DMS 273 treated with DMSO at 0.1 percent for 48 hours (cell line): ENCODE measurements around the gene CALN1.

Source experiments
- DNase-seq: peaks from one replicate; lab custom pipeline; 2025; lab: John Stamatoyannopoulos, UW

CALN1 gene

DNA sequence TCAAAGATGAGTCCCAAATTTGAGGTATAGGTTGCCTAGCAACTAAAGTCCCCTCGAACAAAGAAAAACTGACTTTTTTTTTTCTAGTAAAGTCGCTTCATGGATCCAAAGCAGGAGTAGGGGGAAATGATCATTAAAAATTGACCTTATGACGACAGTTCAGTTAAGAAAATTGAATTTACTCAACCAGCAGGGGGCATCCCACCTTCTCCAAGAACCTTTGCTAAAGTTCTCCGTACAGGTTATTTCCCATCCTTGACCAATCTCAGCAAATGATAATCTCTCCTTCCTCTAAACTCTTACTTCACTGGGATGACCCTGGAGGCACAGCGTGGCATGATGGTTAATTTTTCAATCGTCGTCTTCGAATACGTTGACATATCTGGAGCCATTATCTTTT, 228.3 kb downstream of the CALN1 start:
- DNase-seq, result no peak

DNA sequence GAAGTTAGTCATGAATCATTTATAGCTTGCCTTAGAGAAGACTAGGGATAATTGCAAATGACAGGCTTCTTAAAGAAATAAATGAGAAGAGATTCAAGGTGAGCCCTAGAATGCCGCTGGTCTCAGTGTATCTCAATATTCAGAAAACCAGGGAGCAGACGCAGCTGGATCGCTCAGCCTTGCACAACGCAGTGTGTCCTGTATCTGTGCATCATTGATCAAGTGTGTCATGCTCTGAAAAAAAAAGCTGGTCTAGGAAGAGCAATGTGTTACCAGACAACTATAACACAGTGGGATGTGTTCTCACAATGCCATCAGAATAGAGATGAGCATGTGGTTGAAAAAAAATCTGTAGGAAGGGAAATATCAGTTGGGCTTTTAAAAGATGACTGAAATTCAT, 230.1 kb downstream of the CALN1 start:
- no peak for DNase-seq

DNA sequence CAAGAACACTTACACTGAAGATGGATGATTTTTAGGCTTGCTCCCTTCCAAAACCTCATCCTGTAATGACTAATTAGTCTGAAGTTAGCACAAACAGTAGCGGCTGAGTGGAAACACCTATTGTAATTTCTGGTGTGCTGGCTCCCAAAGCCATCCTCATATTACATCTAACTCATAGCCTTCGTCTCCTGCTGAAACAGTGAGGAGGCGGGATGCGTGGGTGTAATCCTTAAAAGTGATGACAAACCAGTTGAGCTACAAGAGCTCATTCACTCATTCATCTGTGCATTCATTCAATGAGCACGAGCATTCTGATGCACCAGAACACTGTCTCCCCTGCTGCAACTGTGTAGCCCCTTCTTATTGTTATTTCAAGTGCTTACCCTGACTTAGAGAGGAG, 235.3 kb downstream of the CALN1 start:
- no peak for DNase-seq

DNA sequence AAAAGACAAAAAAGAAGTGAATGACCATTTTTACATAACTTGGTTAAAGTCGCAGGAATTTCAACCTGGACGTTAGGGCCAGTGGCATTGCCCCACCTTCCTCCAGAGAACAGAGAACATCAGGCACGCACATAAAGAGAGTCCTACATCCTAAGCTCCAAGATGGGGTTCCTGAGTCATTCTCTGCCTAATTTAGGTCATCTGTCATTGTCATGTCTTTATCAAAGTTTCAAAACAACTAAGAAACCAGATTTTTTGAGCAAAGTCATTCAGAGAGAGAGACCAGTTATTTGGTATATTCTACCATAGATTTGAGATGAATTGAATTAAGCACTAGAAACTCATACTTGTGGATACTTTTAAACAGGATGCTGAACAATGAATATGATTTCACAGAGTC, 241.7 kb downstream of the CALN1 start:
- DNase-seq, result no peak

DNA sequence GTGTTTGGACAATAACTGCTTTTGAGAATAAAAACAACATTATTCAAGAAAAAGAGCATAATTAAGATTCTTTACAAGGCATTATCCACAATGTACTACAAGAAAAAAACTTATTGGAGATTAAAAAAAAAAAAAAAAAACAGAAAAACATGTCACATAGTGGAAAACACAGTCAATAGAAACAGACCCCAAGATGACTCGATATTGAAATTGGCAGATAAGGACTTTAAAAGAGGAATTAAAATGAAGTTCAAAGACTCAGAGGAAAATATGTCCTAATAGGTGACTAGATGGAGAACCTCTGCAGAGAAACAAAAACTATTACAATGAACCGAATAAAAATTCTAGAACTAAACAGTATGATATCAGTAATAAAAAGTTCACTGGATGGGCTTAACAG, 248.9 kb downstream of the CALN1 start:
- DNase-seq, result no peak

DNA sequence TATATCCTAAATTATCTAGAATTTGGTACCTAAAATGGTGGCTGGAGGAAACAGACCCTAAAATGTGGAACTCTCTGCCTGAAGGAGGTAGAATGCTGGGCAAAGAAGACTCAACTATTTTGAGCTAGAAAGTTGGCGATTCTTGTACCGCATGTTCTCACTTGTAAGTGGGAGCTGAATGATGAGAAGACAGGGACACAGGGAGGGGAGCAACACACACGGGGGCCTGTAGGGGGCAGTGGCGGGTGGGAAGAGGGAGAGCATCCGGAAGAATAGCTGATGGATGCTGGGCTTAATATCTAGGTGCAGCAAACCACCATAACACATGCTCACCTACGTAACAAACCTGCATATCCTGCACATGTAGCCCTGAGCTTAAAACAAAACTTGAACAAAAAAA, 250.6 kb downstream of the CALN1 start:
- DNase-seq, result no peak

DNA sequence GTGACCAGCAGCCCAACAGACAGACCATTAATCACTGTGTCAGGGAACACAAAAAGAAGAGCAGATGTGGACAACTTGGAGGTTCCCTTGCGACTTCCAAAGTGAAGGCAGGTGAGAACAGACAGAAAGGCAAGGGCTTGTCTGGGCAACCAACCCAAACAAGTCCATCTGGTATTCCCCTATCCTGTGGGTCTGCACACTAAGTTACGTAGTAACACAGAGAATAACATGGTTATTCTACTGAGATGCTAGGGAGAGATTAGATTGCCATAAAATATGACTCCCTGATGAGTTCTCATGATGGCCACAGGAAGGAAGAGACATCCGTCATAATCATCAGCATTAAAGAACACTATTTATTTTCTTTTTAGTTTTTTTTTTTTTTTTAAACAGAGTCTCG, 252.2 kb downstream of the CALN1 start:
- DNase-seq, result peak; percentile 93

DNA sequence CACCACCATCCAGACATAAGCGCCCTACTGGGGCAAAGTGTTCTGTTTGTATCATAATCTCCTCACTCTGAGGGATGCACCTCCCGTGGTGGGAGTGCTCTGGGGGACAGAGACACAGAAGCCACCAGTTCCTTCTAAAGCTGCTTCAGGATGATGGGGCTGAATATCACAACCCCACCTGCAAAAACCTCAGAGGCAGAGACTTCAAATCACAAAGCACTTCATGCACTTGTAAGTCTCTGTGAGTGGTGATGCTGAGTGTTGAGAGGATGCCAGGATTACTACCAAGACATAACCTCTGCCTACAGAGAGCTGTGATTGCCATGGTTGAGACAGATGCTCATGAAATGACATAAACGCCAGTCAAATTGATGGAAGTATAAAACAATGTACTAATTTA, 255.5 kb downstream of the CALN1 start:
- DNase-seq, result no peak

DNA sequence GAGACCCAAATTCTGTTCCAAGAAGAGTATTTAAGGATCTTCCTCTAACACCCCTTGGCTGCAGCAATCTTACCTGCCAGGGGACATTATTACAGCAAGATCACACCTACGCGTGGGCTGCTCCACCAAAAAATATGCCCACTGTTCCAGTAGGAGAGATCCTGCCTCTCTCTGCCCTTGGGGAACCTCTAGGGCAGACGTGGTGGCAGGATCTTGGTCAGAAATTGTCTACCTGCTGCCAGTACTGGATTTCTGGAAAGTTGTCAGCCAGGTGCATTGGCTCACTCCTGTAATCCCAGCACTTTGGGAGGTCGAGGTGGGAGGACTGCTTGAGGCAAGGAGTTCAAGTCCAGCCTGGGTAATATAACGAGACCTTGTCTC, 259.0 kb downstream of the CALN1 start:
- no peak for DNase-seq

DNA sequence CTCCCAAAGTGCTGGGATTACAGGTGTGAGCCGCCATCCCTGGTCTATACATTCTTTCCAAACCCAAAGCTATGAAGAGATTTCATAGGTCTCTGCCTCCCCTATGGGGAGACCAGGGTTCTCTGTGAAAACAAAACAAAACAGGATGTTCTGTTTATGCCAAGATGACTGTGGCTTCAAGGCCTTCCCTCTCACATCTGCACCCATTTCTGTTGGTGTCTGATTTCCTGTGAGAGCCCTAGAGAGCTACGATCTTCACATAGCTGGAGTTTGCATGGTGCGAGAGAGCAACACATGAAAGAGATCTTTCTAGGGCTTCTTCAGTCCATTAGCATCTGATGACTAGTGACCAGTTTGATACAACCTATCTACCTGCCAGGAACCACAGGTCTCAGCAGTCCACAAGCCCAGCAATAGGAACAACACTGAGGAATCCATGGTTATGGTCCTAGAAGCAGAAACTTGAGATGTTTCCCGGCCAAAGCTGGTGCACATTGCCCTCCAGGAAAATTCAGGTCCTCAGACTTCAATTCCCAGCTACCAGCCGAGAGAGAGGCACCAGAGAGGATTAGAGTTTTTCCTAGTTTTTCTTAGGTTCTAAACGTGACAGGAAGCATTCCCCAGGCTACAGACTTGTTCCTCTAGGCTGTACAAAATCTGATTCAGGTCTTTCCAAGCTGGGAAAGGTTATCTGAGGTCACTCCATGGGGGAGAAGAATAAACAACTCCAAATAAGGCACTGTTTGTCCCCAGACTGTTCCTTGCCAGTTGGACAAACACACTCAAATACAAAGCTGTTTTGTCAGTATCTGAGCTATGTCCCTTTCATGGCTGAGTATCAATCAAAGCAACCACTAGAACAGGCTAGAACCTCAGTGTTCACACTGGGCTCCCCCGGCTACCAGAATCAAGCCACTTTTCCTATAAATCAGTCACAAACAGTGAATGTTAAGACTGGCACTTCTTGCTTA, 259.7 kb downstream of the CALN1 start:
- peak; percentile 83 for DNase-seq

DNA sequence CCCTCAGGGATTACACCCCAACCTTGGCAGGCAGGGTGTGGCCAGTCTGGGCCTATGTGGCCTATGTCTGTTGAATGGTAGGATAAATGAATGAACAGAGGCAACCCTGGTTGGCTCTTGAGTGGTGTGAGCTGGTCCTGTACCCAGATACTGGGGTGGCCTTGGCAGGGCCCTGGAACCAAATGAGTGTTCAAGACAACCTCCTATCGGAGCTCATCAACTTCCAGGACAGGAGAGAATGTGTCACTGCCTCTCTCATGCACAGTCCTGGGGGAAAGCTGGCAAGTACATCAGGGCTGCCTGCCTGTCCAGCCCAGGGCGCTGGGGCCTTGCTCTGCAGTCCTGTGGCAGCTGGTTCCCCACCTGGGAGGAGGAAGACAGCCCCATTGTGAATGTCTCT, 271.6 kb downstream of the CALN1 start:
- DNase-seq, result no peak

DNA sequence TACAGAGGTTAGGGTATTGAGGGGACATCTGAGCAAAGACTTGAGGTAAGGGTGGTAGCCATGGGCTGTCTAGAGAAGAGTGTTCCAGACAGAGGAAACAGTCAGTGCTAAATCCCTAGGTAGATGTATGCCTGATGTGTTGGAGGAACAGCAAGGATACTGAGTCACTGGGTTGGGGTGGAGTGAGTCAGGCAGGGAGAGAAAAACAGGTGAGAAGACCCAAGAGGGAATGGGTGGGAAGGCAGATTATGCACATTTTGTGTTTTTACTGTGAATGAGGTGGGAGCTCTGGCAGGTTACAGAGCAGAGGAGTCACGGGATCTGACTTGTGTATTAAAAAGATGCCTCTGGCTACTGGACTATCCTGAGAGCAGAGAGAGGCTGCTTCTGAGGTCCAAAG, 285.0 kb downstream of the CALN1 start:
- DNase-seq, result no peak

DNA sequence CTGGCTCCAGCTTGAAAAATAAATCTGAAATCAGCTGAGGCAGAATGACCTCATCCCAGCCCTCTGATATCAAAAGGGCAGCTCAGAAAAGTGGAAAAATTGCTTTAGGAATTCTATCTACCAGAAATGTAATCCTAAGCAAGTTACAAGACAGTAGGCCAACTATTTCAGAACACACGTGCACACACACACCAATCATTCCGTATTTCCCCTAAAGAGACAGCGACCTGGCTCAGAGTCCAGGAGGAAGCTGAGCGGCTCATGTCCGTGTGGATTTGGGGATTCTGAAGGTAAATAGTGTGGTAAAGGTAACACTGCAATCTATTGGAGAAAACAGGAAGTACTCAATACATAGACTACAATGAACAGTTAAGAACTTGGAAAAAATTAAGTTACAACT, 288.2 kb downstream of the CALN1 start:
- DNase-seq, result no peak

DNA sequence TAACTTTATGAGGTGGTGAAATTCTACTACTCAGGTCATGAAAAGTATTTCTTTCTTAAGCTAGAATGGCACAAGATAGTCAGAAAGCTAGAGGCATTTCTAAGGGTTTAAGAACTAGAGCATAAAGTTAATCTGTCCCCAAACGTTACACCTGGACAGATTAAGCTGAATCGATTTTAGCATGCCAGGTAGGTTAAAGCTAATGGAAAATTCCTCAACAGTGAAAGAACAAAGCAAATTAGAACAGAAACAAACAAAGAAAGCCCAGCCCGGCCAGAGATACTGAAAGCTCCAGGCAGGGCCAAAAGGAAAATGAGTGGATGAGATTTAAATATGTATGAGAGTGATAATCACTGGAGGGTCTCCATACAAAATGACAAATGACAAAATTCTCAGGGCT, 293.8 kb downstream of the CALN1 start:
- no peak for DNase-seq

DNA sequence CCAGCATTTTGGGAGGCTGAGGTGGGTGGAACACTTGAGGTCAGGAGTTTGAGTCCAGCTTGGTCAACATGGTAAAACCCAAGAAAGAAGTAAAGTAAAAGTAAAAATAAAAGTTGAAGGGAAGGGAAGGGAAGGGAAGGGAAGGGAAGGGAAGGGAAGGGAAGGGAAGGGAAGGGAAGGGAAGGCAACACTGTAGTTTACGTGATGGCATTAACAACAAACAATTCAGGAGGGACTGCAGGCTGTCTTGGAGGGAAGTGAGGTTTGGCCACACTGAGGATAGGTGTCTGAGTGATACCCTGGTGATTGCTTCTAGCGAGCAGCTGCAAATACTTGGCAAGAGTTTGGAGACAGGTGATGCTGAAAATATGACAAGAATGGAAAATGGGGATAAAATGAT, 298.0 kb downstream of the CALN1 start:
- no peak for DNase-seq

DNA sequence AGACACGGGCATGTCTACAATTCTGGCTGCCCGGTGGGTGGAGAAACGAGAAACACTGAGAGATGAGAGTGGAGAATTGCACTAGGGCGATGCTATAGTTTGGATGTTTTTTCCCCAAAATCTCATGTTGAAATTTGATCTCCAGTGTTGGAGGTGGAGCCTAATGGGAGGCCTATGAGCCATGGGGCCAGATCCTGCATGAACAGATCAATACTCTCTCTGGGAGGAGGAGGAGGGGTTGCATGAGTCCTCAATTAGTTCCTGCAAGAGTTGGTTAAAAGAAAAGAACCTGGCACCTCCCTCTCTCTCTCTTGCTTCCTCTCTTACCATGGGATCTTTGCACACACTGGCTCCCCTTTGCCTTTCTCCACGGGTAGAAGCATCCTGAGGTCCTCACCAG, 299.1 kb downstream of the CALN1 start:
- DNase-seq, result no peak

DNA sequence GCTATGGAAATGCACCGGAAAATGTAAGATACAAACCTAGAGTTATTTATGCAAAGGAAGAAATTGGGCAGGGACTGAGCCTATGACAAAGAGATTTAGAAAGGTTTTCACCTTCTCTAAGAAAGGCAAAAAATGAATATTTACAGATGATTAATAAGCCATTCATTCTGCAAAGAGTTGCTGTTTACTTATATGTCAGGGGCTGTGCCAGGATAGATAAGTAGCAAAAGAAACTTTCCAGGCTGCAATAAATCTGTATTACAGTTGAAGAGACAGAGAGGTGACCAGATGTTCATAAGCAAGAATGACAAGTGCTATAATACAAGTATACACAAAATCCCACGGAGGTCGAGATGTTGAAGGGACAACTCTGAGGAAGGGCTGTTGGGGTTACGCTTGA, 299.6 kb downstream of the CALN1 start:
- no peak for DNase-seq

DNA sequence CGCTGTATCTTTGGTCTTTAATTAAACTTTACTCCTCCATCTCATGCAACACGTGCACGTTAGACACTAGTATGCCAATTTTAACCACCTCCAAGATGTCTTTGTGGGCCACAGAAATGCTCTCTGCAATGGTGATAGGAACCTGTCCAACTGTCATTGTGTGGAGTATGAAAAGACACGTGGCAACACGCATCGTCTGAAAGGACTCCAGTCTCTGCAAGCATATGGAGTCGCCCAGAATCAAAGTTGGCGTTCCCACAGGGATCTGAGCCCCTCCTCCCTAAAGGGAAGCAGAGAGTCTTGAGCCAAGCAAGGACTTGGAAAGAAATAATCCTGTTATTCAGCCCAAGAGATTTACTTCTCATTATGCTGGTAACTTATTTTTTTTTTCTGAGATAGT, 301.1 kb downstream of the CALN1 start:
- no peak for DNase-seq

DNA sequence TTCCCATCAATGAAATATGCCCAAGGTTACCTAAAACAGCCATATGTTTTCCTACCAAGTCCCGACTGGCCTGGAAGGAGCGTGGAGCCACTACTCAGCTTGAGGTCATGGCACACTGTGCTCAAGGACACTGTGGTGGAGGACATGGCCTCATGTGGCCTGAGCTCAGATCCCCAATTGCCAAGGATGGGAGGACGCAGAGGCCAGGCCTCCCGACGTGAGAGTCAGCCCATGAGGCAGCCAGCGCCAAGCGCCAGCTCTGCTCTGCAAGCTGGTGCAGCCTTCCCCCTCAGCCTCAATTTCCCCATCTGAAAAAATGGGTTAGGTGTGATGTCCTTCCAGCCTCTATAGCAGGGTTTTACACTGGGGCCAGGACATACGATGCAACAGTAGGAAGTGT, 302.6 kb downstream of the CALN1 start:
- no peak for DNase-seq

DNA sequence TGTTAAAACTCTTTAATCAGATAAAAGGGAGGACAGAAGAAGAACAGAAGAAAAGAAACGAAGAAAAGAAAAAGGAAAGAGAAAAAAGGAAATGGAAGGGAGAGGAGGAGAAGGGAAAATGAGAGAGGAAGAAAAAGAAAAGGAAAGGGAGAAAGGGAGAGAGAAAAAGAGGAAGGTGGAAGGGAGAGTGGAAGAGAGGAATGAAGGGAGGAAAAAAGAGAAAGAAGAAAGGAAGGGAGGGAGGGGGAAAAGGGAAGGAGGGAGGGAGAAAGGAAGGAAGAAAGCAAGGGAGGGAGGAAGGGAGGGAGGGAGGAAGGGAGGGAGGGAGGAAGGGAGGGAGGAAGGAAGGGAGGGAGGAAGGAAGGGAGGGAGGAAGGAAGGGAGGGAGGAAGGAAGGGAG, 305.7 kb downstream of the CALN1 start:
- DNase-seq, result no peak

DNA sequence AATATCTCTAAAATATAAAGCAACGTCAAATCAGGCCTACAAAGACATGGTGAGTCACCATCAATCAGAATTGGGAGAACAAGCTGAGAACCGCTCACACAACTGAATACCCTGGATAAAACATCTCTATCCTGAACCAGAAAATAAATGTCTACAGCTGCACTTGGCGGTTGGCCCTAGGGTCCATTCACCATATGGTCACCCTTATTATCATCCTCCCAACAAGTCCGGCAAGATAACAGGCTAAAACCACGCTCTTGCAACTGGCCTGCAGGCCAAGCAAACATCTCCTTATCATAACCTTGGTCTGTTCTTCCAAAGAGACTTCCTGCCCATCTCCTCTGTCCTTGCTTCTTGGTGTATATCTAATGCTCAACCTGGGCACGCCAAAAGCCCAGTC, 310.7 kb downstream of the CALN1 start:
- DNase-seq, result peak; percentile 17

DNA sequence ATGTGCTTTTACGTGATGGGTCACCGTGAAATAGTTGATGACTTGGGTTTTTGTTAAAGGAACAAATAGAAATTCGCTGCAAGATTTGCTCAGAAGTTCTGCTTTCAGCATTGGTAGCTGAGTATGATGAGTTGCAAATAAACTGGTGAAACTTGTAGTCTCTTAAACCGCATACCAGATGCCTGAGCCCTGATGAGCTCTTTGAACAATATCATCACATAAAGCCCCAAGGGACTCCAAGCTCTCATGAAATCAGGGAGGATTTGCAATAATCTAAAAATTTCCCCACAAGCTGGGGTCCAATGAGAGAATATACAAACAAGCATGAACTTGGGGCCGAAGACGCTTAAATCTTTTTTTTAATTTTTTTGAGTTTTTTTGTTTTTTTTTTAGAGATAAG, 312.4 kb downstream of the CALN1 start:
- no peak for DNase-seq

DNA sequence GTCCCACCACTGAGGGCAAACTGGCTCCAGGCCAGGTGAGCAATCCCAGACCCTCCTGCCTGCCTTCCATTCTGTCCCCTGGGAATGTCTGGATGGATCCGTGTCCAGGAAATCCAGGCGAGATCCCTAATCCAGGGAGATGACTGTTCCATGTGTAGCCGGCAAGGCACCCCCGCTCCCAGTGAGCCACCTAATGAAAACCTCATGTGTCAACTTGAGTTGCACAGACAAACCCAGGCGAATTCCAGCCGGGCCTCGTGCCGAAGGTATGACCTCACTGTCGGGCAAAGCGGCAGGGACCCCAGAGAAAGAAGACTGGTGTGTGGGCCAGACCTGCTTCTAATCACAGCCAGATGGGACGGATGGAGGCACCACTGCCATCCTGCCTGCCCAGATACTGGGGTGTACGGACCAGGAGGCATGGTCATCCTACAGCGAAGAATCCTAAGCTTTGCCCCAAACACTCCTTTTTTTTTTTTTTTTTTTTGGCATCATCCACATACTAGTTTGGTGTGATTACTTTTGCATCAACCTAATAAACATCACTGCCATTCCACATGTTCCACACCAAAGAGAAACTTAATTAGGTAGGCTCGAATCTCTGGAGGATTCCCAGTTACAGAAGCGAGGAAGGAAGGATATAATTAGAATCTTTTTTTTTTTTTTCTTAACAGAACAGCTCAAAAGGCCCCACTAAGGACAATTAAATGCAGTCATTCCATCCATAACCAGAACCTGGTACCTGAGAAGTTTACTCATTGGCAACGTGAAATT, 313.1 kb downstream of the CALN1 start:
- DNase-seq, result peak; percentile 28
